ENCODE measurements around the gene CD99. TPM values are rescaled to one million over a fixed set of nuclear protein-coding genes. Genes with fewer than 3 reads are reported as not detected.

CD99 gene
- polyA plus RNA-seq, 1 donor (not counting 4 experiments of a cell fraction or from before 2014, with no cell fraction given) = 74.4 TPM

GRCh38 chrX:2645563-2645962 is 45.5 kb upstream of the CD99 start:
- Histone ChIP-seq H3K9me1 (ENCODE audit: control insufficient read depth, extremely low read depth, insufficient read depth, low read length) (no peaks in the 10 kb centered on the region), H3K9me3 (ENCODE audit: control insufficient read depth, low read depth, low read length) (no peaks in the 10 kb centered on the region), H2AFZ (ENCODE audit: control insufficient read depth, low read length) (no peak overlapping the region), H3K4me3 (ENCODE audit: control insufficient read depth in 2 of 3, extremely low read depth in 1 of 3, insufficient read depth in 2 of 3, low read depth in 1 of 3, low read length in 3 of 3) (no peak overlapping the region), H3K27ac (ENCODE audit: control insufficient read depth, insufficient read depth, low read length) (no peak overlapping the region), H3K9ac (ENCODE audit: control insufficient read depth, extremely low read depth, insufficient read depth, low read length) (no peak overlapping the region), H3K79me2 (ENCODE audit: control insufficient read depth, insufficient read depth, low read length) (no peaks in the 10 kb centered on the region), H3K36me3 (ENCODE audit: control insufficient read depth in 2 of 2, extremely low read depth in 1 of 2, insufficient read depth in 2 of 2, low read length in 2 of 2) (peaks cover 3 to 16% of the 10 kb centered on the region in 2 experiments), H3K27me3 (ENCODE audit: control insufficient read depth, extremely low read depth, insufficient read depth, low read length) (no peaks in the 10 kb centered on the region), H3K4me1 (ENCODE audit: control insufficient read depth, extremely low read depth, insufficient read depth, low read length) (no peaks in the 10 kb centered on the region), H4K20me1 (ENCODE audit: control insufficient read depth, extremely low read depth, insufficient read depth, low read length) (no peaks in the 10 kb centered on the region), H3K4me2 (ENCODE audit: control insufficient read depth, extremely low read depth, insufficient read depth, low read depth, low read length) (no peak overlapping the region)
- no peak for DNase-seq (ENCODE audit: low read depth, low spot score)
- FAIRE-seq = no peak
- TF ChIP-seq EZH2 (IDR thresholded peaks at IDR 0.05; ENCODE audit: low read length) (no peak), CTCF (optimal IDR thresholded peaks at IDR 0.05 in 1 of 3, IDR thresholded peaks at IDR 0.05 in 1 of 3, conservative IDR thresholded peaks at IDR 0.05 in 1 of 3; ENCODE audit: extremely low read depth in 1 of 3, insufficient read depth in 2 of 3, low read length in 3 of 3) (no peak)
- dilution Hi-C loops (cut with MboI; ENCODE audit: extremely low pct_ligation_motif_present, low sequenced_read_pairs) = no loop called here

GRCh38 chrX:2647627-2648026 is 43.5 kb upstream of the CD99 start:
- Histone ChIP-seq H3K4me3 (ENCODE audit: control insufficient read depth in 2 of 3, extremely low read depth in 1 of 3, insufficient read depth in 2 of 3, low read depth in 1 of 3, low read length in 3 of 3) (no peak overlapping the region), H3K79me2 (ENCODE audit: control insufficient read depth, insufficient read depth, low read length) (no peaks in the 10 kb centered on the region), H4K20me1 (ENCODE audit: control insufficient read depth, extremely low read depth, insufficient read depth, low read length) (no peaks in the 10 kb centered on the region), H3K27ac (ENCODE audit: control insufficient read depth, insufficient read depth, low read length) (no peak overlapping the region), H3K4me2 (ENCODE audit: control insufficient read depth, extremely low read depth, insufficient read depth, low read depth, low read length) (no peak overlapping the region), H3K36me3 (ENCODE audit: control insufficient read depth in 2 of 2, extremely low read depth in 1 of 2, insufficient read depth in 2 of 2, low read length in 2 of 2) (peaks cover 0 to 9% of the 10 kb centered on the region in 2 experiments), H3K9me3 (ENCODE audit: control insufficient read depth, low read depth, low read length) (no peaks in the 10 kb centered on the region), H3K4me1 (ENCODE audit: control insufficient read depth, extremely low read depth, insufficient read depth, low read length) (no peaks in the 10 kb centered on the region), H2AFZ (ENCODE audit: control insufficient read depth, low read length) (no peak overlapping the region), H3K9ac (ENCODE audit: control insufficient read depth, extremely low read depth, insufficient read depth, low read length) (no peak overlapping the region), H3K27me3 (ENCODE audit: control insufficient read depth, extremely low read depth, insufficient read depth, low read length) (no peaks in the 10 kb centered on the region), H3K9me1 (ENCODE audit: control insufficient read depth, extremely low read depth, insufficient read depth, low read length) (no peaks in the 10 kb centered on the region)
- dilution Hi-C loops (cut with MboI; ENCODE audit: extremely low pct_ligation_motif_present, low sequenced_read_pairs) = no loop called here
- DNase-seq (ENCODE audit: low read depth, low spot score) (no peak), FAIRE-seq (no peak)
- no peak for TF ChIP-seq CTCF (optimal IDR thresholded peaks at IDR 0.05 in 1 of 3, IDR thresholded peaks at IDR 0.05 in 1 of 3, conservative IDR thresholded peaks at IDR 0.05 in 1 of 3; ENCODE audit: extremely low read depth in 1 of 3, insufficient read depth in 2 of 3, low read length in 3 of 3)
- no peak for TF ChIP-seq EZH2 (IDR thresholded peaks at IDR 0.05; ENCODE audit: low read length)
